ENCODE measurements around the gene CRISP2. TPM values are rescaled to one million over a fixed set of nuclear protein-coding genes. Genes with fewer than 3 reads are reported as not detected.

The CRISP2 gene
- total RNA-seq, 1 donor from 2014 or later = not detected

GRCh38 chr6:49662892-49663261, 50.5 kb downstream of the CRISP2 start:
- Histone ChIP-seq H3K4me3 (ENCODE audit: insufficient read depth, low read depth, low read length) (no peak overlapping the region), H3K27ac (ENCODE audit: low read depth, low read length) (no peak overlapping the region), H3K36me3 (ENCODE audit: insufficient read depth, low read length) (no peaks in the 10 kb centered on the region), H2AFZ (ENCODE audit: low read depth, low read length) (no peak overlapping the region), H3K9ac (ENCODE audit: low read length) (no peak overlapping the region), H3K27me3 (ENCODE audit: insufficient read depth, low read length) (no peaks in the 10 kb centered on the region), H3K4me2 (ENCODE audit: low read length) (no peak overlapping the region), H3K4me1 (ENCODE audit: insufficient read depth, low read length) (no peaks in the 10 kb centered on the region), H3K9me3 (ENCODE audit: insufficient read depth, low read depth, low read length) (no peaks in the 10 kb centered on the region), H3K79me2 (ENCODE audit: insufficient read depth, low read length) (no peaks in the 10 kb centered on the region), H4K20me1 (ENCODE audit: insufficient read depth, low read length) (no peaks in the 10 kb centered on the region)
- Mint-ChIP-seq H3K4me1 (ENCODE audit: low read depth, unreplicated experiment) (no peaks in the 10 kb centered on the region), H3K4me3 (ENCODE audit: unreplicated experiment) (no peak overlapping the region), H3K27me3 (ENCODE audit: low read depth, unreplicated experiment) (no peaks in the 10 kb centered on the region), H3K27ac (ENCODE audit: unreplicated experiment) (no peak overlapping the region), H3K36me3 (ENCODE audit: low read depth, unreplicated experiment) (no peaks in the 10 kb centered on the region), H3K9me3 (ENCODE audit: unreplicated experiment) (no peaks in the 10 kb centered on the region)
- no peak for DNase-seq (ENCODE audit: low read depth)
- no peak for FAIRE-seq
- TF ChIP-seq CTCF (IDR thresholded peaks at IDR 0.05; ENCODE audit: insufficient read depth, low read depth, low read length) = no peak
- no peak for TF ChIP-seq EZH2 (IDR thresholded peaks at IDR 0.05; ENCODE audit: insufficient read depth, low read length)

DNA sequence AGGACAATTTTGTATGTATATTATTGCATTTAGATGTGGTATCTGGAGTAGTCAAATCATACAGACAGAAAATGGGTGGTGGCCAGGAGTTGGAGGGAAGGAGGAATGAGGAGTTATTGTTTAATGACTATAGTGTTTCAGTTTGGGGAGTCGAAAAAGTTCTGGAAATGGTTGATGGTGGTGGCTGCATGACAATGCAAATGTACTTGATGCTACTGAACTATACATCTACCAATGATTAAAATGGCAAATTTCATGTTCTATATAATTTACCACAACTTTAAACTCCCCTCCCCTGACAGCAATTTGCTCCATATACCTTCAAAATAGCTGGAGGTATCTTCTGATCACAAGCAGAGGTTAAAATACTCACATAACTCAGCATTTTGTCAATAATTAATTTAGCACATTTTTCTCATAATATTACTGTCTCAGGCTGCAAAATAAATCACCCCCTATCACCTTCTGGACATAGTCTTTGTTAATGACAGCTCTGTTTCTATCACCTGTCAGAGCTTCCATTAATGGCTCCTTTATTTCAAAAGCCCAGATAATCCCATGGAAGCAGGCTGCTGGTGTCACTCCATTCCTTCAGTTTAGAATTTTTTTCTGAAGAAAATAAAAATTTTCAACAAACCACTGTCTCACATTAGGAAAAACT, 51.0 kb downstream of the CRISP2 start:
- no peak for DNase-seq (ENCODE audit: low read depth)
- Mint-ChIP-seq H3K9me3 (ENCODE audit: unreplicated experiment) (no peaks in the 10 kb centered on the region), H3K4me3 (ENCODE audit: unreplicated experiment) (no peak overlapping the region), H3K27me3 (ENCODE audit: low read depth, unreplicated experiment) (no peaks in the 10 kb centered on the region), H3K36me3 (ENCODE audit: low read depth, unreplicated experiment) (no peaks in the 10 kb centered on the region), H3K27ac (ENCODE audit: unreplicated experiment) (no peak overlapping the region), H3K4me1 (ENCODE audit: low read depth, unreplicated experiment) (no peaks in the 10 kb centered on the region)
- no peaks in the 10 kb centered on the region for H4K20me1 ChIP-seq (ENCODE audit: insufficient read depth, low read length)
- H3K4me3 ChIP-seq (ENCODE audit: insufficient read depth, low read depth, low read length) = no peak overlapping the region
- TF ChIP-seq CTCF (IDR thresholded peaks at IDR 0.05; ENCODE audit: insufficient read depth, low read depth, low read length) (no peak), EZH2 (IDR thresholded peaks at IDR 0.05; ENCODE audit: insufficient read depth, low read length) (no peak)
- no peak overlapping the region for H2AFZ ChIP-seq (ENCODE audit: low read depth, low read length)
- no peaks in the 10 kb centered on the region for H3K9me3 ChIP-seq (ENCODE audit: insufficient read depth, low read depth, low read length)
- no peaks in the 10 kb centered on the region for H3K36me3 ChIP-seq (ENCODE audit: insufficient read depth, low read length)
- H3K79me2 ChIP-seq (ENCODE audit: insufficient read depth, low read length) = no peaks in the 10 kb centered on the region
- H3K4me2 ChIP-seq (ENCODE audit: low read length) = no peak overlapping the region
- no peaks in the 10 kb centered on the region for H3K4me1 ChIP-seq (ENCODE audit: insufficient read depth, low read length)
- FAIRE-seq = no peak
- no peak overlapping the region for H3K9ac ChIP-seq (ENCODE audit: low read length)
- H3K27me3 ChIP-seq (ENCODE audit: insufficient read depth, low read length) = no peaks in the 10 kb centered on the region
- no peak overlapping the region for H3K27ac ChIP-seq (ENCODE audit: low read depth, low read length)

GRCh38 chr6:49653942-49654341, 59.4 kb downstream of the CRISP2 start:
- H3K79me2 ChIP-seq (ENCODE audit: insufficient read depth, low read length) = no peaks in the 10 kb centered on the region
- H3K9ac ChIP-seq (ENCODE audit: low read length) = no peak overlapping the region
- Mint-ChIP-seq H3K4me3 (ENCODE audit: unreplicated experiment) (no peak overlapping the region), H3K4me1 (ENCODE audit: low read depth, unreplicated experiment) (no peaks in the 10 kb centered on the region), H3K36me3 (ENCODE audit: low read depth, unreplicated experiment) (no peaks in the 10 kb centered on the region), H3K9me3 (ENCODE audit: unreplicated experiment) (no peaks in the 10 kb centered on the region), H3K27me3 (ENCODE audit: low read depth, unreplicated experiment) (no peaks in the 10 kb centered on the region), H3K27ac (ENCODE audit: unreplicated experiment) (no peak overlapping the region)
- H3K4me2 ChIP-seq (ENCODE audit: low read length) = no peak overlapping the region
- no peaks in the 10 kb centered on the region for H3K4me1 ChIP-seq (ENCODE audit: insufficient read depth, low read length)
- H3K27ac ChIP-seq (ENCODE audit: low read depth, low read length) = no peak overlapping the region
- no peak overlapping the region for H3K4me3 ChIP-seq (ENCODE audit: insufficient read depth, low read depth, low read length)
- TF ChIP-seq EZH2 (IDR thresholded peaks at IDR 0.05; ENCODE audit: insufficient read depth, low read length) (no peak), CTCF (IDR thresholded peaks at IDR 0.05; ENCODE audit: insufficient read depth, low read depth, low read length) (no peak)
- H3K9me3 ChIP-seq (ENCODE audit: insufficient read depth, low read depth, low read length) = no peaks in the 10 kb centered on the region
- DNase-seq (ENCODE audit: low read depth) (no peak), FAIRE-seq (no peak)
- H3K36me3 ChIP-seq (ENCODE audit: insufficient read depth, low read length) = no peaks in the 10 kb centered on the region
- H3K27me3 ChIP-seq (ENCODE audit: insufficient read depth, low read length) = no peaks in the 10 kb centered on the region
- H2AFZ ChIP-seq (ENCODE audit: low read depth, low read length) = no peak overlapping the region
- H4K20me1 ChIP-seq (ENCODE audit: insufficient read depth, low read length) = no peaks in the 10 kb centered on the region

Measured in astrocyte (in vitro differentiated cells and primary cell).